ENCODE results near the gene TUBGCP6.

Gene TUBGCP6

DNA sequence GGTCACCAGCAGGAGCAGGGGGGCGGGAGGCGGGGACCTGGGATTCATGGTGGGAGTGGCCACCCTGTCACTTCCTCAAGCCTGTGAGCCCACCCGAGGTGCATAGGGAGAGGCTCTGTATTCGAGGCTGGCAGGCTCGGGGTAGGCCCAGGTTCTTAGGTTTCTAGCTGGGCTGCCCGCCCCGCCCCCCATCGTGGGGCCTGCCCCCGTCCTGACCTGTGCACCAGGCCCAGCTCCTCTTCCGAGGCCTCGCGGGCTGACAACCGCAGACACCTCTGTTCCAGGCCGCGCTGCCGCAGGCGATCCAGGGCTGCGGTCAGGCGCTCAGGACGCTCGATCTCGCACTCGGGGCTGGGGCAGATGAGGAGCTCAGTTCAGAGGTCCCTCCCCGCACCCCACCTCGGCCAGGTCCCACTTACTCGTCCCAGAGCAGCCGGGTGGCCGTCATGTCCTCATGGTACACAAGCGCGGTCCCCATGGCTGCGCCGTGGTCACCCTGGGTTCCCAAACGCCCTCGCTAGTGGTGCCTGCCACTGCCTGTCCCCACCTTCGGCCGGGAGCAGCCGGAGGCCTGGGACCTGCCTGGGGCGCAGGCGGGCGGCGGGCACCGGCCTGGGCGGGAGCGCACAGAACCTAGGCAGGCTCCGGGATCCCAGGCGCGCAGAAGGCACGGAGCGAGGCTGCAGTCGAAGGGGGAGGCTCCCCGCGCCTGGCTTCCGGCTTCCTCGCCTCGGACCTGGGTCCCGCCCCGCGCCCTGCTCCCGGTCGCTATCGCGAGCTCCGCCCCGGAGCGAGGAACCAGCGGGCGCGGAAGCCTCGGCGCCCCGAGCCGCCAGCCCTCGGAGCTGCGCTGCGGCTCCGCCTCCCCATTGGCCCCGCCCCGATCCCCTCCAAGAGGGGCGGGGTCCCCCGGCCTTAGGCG, 6.0 kb upstream of the TUBGCP6 start, which contains the start of gene HDAC10:
TSS of gene HDAC10 (minus strand) at position 711 of the 922 bp plus-strand sequence. CDS start at position 478, 233 bp downstream.
- FAIRE-seq, result no peak

DNA sequence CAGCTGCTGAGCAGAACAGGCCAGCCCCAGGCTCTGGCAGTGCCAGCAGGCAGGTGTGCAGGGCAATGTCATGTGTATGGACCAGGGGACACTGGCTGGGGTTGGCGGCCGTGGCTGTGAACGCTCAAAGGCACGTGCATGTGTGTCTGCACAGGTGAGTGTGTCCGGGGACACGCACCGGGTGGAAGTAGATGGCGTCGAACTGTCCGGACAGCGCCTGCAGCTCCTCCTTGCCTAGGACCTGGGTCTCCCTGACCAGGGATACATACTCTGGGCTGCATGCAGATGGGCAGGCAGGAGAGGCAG, 5.4 kb upstream of the TUBGCP6 start:
- FAIRE-seq, result no peak

- no peak for FAIRE-seq
These were observed 4.8 kb upstream of the TUBGCP6 start for GRCh38 chr22:50249341-50250248.

- FAIRE-seq, result no peak
These were observed 3.6 kb upstream of the TUBGCP6 start for GRCh38 chr22:50248196-50249081.

DNA sequence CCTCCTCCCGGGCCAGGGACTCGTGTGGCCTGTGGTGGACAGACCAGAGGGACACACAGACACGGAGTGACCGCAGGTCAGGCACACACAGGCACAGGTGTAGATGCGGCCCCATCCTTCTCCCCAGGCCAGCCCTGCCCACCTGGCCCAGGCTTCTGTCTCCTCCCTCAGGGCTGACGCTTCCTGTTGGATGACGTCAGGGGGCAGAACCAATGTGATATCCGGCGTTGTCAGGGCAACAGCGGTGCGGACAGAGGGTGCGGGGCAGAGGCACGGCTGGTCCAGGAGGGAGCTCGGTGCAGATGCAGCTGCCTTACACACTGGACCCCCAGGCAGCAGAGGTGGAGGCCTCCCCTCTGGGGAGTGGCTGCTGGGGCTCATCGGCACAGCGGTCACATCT, 2.9 kb upstream of the TUBGCP6 start:
- FAIRE-seq, result no peak

GRCh38 chr22:50246242-50247175, 1.7 kb upstream of the TUBGCP6 start:
- FAIRE-seq, result no peak

GRCh38 chr22:50245214-50246072, 620 bp upstream of the TUBGCP6 start:
- FAIRE-seq, result no peak

DNA sequence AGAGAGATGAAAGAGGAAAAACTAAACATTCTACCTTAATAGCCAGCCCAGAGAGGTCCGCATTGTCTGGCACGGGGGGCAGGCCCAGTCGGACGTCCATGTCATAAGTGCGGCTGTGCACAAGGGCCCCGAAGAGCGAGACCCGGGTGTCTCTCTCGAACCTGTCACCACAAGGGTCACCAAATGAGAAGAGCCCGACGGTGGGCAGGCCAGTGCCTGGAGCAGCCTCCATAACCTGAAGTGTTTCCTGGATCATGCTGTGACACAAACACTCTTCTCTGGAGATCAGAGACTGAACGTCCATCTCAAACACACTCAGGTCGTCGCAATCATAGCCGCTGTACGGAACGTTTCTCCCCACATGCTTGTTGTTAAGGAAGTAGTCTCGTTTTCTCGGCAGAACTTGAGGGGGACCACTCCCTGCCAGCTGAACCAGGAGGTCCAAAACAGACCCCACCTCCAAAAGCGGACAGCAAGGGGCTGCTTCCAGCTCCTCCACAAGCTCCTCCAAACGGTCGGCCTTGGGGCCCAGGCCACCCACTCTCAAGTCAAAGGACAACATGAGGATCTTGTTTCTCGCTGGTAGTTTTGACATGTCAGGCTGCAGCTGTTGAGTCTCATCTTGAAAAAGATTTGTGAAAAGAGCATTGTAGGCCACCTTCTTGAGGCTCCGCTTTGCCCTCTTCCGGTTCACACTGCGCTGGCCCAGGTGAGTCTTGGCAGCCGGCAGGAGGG, 971 bp downstream of the TUBGCP6 start:
- FAIRE-seq, result no peak

DNA sequence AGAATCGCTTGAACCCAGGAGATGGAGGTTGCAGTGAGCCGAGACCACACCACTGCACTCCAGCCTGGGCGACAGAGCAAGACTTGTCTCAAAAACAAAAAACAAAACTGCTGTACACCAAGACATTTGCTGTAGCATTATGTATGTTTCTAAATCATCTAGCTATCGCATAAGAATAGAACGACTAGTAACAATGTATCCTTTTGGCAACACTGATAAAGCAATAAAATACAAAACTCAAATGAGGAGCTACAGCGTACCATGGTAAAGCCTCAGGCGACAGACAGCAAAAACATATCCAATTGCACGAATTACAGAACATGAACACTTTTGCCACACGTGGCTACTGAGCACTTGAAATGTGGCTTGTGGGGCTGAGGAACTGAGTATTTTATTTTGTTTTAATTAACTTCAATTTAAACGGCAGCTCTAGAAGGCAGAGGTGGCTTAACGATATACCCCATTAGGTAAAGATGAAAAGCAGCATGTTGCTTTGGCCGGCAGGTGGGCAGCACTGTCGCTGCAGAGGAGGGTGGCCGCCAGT, 2.3 kb downstream of the TUBGCP6 start:
- no peak for FAIRE-seq

- no peak for FAIRE-seq
These were observed 6.1 kb downstream of the TUBGCP6 start for GRCh38 chr22:50238755-50239154.

DNA sequence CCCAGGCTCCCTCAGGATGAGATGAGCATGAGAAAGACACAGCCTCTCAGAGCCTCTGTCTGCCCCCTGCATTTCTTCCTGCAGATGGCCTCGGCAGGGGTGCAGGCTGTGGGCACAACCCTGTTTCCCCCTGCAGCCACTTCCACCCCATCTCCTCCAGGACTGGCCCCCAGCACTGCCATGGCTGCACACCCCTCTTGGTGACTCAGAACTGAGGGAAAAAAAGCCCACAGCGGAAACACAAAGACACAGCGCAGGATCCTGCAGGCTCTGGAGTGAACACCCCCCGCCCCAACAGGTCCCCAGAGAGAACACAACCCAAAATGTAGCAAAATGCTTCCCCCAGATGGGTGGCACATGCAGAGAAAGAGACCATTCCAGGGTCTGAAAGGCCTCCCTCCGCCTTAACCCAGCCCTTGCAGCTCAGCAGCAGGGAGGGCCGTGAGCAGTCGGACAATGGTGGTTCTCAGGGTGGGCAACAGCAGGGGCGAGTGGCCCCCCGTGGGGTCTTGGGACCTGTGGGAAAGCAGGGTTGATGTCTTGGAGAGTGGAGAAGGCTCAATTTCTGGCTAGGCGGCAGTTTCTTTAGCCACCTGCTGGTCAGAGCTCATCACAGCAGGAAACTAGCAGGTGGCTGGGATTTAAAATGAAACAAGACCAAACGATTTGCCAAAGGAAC, 8.0 kb downstream of the TUBGCP6 start:
- no peak for FAIRE-seq

DNA sequence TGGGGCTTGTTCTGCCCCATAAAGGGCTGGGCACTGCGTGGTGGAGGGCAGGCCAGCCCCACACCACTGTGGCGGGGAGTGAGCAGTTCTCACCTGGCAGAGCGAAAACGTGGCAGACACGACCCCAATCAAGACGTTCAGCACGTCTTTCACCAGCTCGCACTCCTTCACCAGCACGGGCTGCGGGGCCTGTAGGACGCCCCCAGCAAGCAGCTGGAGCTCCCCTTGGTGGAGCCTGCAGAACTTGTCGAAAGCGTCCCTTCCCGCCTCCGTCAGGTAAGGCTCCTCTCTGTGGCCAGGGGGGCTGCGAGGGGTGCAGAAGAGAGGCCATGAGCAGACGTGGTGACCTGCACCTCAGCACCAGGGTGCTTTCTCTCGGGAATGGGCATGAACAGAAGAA, 11.6 kb downstream of the TUBGCP6 start:
- no peak for FAIRE-seq

DNA sequence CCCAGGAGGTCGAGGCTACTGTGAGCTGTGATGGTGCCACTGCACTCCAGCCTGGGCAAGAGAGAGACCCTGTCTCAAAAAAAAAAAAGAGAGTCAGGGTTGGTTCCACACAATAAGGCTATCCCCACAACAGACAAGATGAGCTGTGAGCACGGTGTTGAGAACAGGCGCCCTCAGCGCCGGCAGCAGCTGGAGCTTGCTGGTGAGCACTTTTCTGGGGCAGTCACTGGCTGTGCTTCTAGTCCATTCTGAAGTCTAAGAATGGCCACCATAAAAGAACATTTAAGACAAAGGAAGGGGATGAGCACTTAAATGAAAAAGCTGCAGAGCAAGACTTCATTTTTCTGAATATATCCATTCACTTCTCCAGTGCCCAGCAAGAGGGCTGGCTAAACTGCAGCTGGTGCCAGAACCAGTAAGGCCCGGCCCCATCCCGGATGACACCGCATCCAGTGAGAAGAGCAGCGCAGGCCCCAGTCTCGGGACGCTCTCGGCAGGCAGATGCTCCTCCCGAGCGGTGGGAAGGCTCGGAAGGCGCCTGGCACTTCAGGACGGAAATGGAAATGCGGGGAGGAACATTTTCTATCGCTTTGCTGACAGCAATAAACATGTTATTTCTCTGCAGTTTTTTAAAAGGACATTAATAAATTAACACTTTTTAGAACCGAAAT, 12.2 kb downstream of the TUBGCP6 start:
- FAIRE-seq, result no peak

GRCh38 chr22:50229370-50229769, 15.5 kb downstream of the TUBGCP6 start:
- no peak for FAIRE-seq

- no peak for FAIRE-seq
These were observed 16.5 kb downstream of the TUBGCP6 start for GRCh38 chr22:50228366-50228765.

DNA sequence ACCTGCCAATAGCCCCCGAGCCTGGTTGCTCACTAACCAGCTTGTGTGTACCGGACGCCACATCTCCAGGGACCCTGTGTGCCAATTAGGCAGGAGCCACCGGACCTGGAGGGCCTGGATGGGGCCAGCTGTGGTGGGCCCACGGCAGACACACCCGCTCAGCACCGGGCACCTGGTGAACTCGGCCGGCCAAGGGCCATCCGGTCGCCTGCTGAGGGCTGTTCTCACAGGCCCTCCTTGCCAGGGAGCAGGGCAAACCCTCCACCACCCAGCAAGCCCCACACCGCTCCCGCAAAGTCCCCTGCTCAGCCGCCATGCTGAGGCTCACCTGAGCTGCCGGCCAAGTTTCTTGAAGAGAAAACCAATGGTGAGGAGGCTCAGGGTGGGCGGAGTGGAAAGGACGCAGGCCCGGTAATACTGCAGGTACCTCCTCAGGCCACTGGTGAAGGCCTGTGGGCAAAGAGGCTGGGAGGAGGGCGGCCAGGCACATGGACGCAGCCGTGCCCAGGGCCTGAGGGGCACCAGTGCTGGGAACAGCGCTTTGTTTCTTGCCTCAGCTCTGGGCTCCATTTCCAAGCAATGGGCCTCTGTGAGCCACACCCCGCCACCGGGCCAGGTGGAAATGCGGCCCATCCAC, 17.1 kb downstream of the TUBGCP6 start:
- FAIRE-seq, result no peak

DNA sequence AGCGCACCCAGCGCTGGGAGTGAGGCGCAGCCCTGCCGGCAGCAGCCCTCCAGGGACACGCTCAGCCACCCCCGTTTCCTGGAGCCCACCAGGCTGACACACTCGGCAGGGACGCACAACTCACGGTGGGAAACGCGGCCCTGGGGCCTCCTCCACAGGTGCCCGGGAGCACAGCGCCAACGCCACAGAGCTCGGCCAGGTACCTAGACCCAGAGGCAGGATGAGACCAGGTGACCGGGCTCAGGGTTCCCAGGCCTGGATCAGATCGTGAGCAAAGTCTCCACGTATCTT, 18.0 kb downstream of the TUBGCP6 start:
- FAIRE-seq, result no peak

Measured in colon (tissue), 2 donors.